Neural cell (in vitro differentiated cells): ENCODE measurements around the gene CROCC2.

Experiments
- EP300 ChIP-seq: fragments of 450-650 bp; conservative IDR thresholded peaks from 2 replicates; pipeline ENCODE4 v1.6.1; 2014; ENCODE audit warnings: antibody characterized with exemption, mild to moderate bottlenecking, moderate library complexity; ENCODE audit not compliant: poor library complexity, severe bottlenecking
- EZH2 ChIP-seq: fragments of 200-600, 300-800 bp; shearing (Covaris generic), sonication (generic); IDR thresholded peaks from 2 replicates; pipeline ENCODE4 v1.6.1; 2014; ENCODE audit warnings: antibody characterized with exemption, low read length, borderline replicate concordance, mild to moderate bottlenecking; ENCODE audit not compliant: insufficient read depth, poor library complexity, severe bottlenecking
- MXI1 ChIP-seq: fragments of 450-650 bp; conservative IDR thresholded peaks from 2 replicates; pipeline ENCODE4 v1.6.1; 2014; ENCODE audit warnings: antibody characterized with exemption, mild to moderate bottlenecking; ENCODE audit not compliant: poor library complexity, severe bottlenecking
- POLR2AphosphoS5 ChIP-seq: IDR thresholded peaks from 2 replicates; pipeline ENCODE4 v1.6.1; 2012
- RAD21 ChIP-seq: fragments of 450-650 bp; conservative IDR thresholded peaks from 2 replicates; pipeline ENCODE4 v1.6.1; 2014; ENCODE audit warnings: antibody characterized with exemption, mild to moderate bottlenecking, moderate library complexity
- SMC3 ChIP-seq: fragments of 450-650 bp; conservative IDR thresholded peaks from 2 replicates; pipeline ENCODE4 v1.6.1; 2014; ENCODE audit warnings: antibody characterized with exemption, mild to moderate bottlenecking, moderate library complexity; ENCODE audit not compliant: poor library complexity
- TAF1 ChIP-seq: IDR thresholded peaks from 2 replicates; pipeline ENCODE4 v1.6.1; 2012; ENCODE audit warnings: low read depth
- TF ChIP-seq, protein P1 (sequence below): fragments of 450-650 bp; IDR thresholded peaks from 2 replicates; pipeline ENCODE4 v1.5.1; 2014; ENCODE audit warnings: antibody characterized with exemption, mild to moderate bottlenecking, moderate library complexity; ENCODE audit not compliant: poor library complexity, severe bottlenecking
- TF ChIP-seq, protein P2 (sequence below): IDR thresholded peaks from 2 replicates; pipeline ENCODE4 v1.6.1; 2012; ENCODE audit warnings: borderline replicate concordance

DNA sequence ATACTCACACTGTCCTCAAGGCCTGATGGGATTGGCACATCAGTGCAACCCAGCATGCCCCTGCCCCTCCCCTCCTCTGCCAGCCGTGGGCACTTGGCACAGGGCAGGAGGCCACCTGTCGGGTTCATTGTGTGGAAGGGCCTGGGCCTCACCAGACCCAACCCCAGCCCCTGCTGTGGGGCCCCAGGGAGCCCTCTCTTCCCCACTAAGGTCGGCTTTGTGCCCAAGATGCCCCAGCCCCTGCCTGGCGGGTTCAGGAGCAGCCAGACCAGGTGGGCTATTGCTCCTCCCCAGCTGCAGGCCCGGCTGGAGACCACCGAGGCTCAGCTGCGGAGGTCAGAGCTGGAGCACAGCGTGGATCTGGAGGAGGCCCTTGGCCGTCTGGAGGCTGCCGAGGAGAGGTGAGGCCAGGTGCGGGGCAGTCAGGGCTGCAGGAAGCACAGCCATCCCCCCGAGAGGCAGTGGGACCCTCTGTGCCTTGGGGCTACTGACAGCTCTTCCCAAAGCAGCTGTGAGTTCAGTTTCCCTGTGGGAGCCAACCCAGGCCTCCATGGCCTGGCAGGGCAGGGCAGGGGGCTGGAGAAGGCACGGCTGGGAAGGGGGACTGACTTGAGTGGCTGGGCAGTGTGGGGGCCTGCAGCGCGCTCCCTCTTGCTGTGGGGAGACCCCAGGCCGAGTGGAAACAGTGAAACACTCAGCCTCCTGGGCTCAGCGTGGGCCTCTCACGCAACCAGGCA, 16.3 kb downstream of the CROCC2 start:
- TF ChIP-seq RAD21 (no peak), MXI1 (no peak), POLR2AphosphoS5 (no peak), EP300 (no peak), SMC3 (no peak), EZH2 (no peak), TAF1 (no peak)
- TF ChIP-seq, protein P1, sequence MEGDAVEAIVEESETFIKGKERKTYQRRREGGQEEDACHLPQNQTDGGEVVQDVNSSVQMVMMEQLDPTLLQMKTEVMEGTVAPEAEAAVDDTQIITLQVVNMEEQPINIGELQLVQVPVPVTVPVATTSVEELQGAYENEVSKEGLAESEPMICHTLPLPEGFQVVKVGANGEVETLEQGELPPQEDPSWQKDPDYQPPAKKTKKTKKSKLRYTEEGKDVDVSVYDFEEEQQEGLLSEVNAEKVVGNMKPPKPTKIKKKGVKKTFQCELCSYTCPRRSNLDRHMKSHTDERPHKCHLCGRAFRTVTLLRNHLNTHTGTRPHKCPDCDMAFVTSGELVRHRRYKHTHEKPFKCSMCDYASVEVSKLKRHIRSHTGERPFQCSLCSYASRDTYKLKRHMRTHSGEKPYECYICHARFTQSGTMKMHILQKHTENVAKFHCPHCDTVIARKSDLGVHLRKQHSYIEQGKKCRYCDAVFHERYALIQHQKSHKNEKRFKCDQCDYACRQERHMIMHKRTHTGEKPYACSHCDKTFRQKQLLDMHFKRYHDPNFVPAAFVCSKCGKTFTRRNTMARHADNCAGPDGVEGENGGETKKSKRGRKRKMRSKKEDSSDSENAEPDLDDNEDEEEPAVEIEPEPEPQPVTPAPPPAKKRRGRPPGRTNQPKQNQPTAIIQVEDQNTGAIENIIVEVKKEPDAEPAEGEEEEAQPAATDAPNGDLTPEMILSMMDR: no peak
- TF ChIP-seq, protein P2, sequence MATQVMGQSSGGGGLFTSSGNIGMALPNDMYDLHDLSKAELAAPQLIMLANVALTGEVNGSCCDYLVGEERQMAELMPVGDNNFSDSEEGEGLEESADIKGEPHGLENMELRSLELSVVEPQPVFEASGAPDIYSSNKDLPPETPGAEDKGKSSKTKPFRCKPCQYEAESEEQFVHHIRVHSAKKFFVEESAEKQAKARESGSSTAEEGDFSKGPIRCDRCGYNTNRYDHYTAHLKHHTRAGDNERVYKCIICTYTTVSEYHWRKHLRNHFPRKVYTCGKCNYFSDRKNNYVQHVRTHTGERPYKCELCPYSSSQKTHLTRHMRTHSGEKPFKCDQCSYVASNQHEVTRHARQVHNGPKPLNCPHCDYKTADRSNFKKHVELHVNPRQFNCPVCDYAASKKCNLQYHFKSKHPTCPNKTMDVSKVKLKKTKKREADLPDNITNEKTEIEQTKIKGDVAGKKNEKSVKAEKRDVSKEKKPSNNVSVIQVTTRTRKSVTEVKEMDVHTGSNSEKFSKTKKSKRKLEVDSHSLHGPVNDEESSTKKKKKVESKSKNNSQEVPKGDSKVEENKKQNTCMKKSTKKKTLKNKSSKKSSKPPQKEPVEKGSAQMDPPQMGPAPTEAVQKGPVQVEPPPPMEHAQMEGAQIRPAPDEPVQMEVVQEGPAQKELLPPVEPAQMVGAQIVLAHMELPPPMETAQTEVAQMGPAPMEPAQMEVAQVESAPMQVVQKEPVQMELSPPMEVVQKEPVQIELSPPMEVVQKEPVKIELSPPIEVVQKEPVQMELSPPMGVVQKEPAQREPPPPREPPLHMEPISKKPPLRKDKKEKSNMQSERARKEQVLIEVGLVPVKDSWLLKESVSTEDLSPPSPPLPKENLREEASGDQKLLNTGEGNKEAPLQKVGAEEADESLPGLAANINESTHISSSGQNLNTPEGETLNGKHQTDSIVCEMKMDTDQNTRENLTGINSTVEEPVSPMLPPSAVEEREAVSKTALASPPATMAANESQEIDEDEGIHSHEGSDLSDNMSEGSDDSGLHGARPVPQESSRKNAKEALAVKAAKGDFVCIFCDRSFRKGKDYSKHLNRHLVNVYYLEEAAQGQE: no peak
